ENCODE measurements around the gene COG1.

COG1 gene

GRCh38 chr17:73209436-73209835 lies 16.6 kb downstream of the COG1 start:
- no peak for DNase-seq (ENCODE audit: extremely low read depth, low read depth)
- TF ChIP-seq CTCF (IDR thresholded peaks at IDR 0.05; ENCODE audit: low read depth, low read length, missing control alignments), result no peak
- no peak overlapping the region for H3K4me3 ChIP-seq (replicated peaks; ENCODE audit: low read depth, low read length)

- TF ChIP-seq CTCF (IDR thresholded peaks at IDR 0.05; ENCODE audit: low read depth, low read length, missing control alignments), result peak; percentile 24
- no peak overlapping the region for H3K4me3 ChIP-seq (replicated peaks; ENCODE audit: low read depth, low read length)
- no peak for DNase-seq (ENCODE audit: extremely low read depth, low read depth)
Observed at GRCh38 chr17:73210002-73210678, 17.3 kb downstream of the COG1 start.

- TF ChIP-seq CTCF (IDR thresholded peaks at IDR 0.05; ENCODE audit: low read depth, low read length, missing control alignments), result no peak
- DNase-seq (ENCODE audit: extremely low read depth, low read depth), result no peak
- no peak overlapping the region for H3K4me3 ChIP-seq (replicated peaks; ENCODE audit: low read depth, low read length)
Observed at GRCh38 chr17:73211745-73212144, 18.9 kb downstream of the COG1 start.

GRCh38 chr17:73214008-73214407 lies 21.2 kb downstream of the COG1 start:
- H3K4me3 ChIP-seq (replicated peaks; ENCODE audit: low read depth, low read length), result no peak overlapping the region
- DNase-seq (ENCODE audit: extremely low read depth, low read depth), result no peak
- TF ChIP-seq CTCF (IDR thresholded peaks at IDR 0.05; ENCODE audit: low read depth, low read length, missing control alignments), result no peak

- no peak for TF ChIP-seq CTCF (IDR thresholded peaks at IDR 0.05; ENCODE audit: low read depth, low read length, missing control alignments)
- no peak overlapping the region for H3K4me3 ChIP-seq (replicated peaks; ENCODE audit: low read depth, low read length)
- DNase-seq (ENCODE audit: extremely low read depth, low read depth), result no peak
Observed at GRCh38 chr17:73214851-73215250, 22.0 kb downstream of the COG1 start.

GRCh38 chr17:73215447-73215846 lies 22.6 kb downstream of the COG1 start:
- H3K4me3 ChIP-seq (replicated peaks; ENCODE audit: low read depth, low read length), result no peak overlapping the region
- no peak for DNase-seq (ENCODE audit: extremely low read depth, low read depth)
- no peak for TF ChIP-seq CTCF (IDR thresholded peaks at IDR 0.05; ENCODE audit: low read depth, low read length, missing control alignments)

Data from HFF-Myc (cell line).